AG04450 (cell line): ENCODE data around the gene ROBO1. TPM values are rescaled to one million over a fixed set of nuclear protein-coding genes. Genes with fewer than 3 reads are reported as not detected.
A peak's percentile ranks its signal among the peaks of the same experiment; 100 is the strongest.

Source experiments
- CTCF ChIA-PET: fragments of 300-600, 350-600 bp; formaldehyde crosslinking; extraction: SDS; loops from one replicate; lab custom pipeline; 2022; ENCODE audit warnings: antibody characterized with exemption, inconsistent platforms; lab: Charles Lee
- POLR2A ChIA-PET: fragments of 350-600 bp; formaldehyde crosslinking; extraction: SDS; loops from one replicate; lab custom pipeline; 2021; ENCODE audit warnings: antibody characterized with exemption, inconsistent platforms; lab: Yijun Ruan, JAX
- DNase-seq: peaks from one replicate; pipeline ENCODE4 v3.0.0-alpha.2; 2011; ENCODE audit warnings: low read depth, low spot score
- H3K27ac ChIP-seq: one replicate; pipeline ENCODE4 v1.5.1; 2012; ENCODE audit warnings: low read depth, low read length, control low read depth
- H3K27me3 ChIP-seq: one replicate; pipeline ENCODE4 v1.6.0; 2012; ENCODE audit warnings: low read length; ENCODE audit not compliant: control insufficient read depth, insufficient read depth
- H3K4me3 ChIP-seq: 2 replicates; pipeline ENCODE4 v1.5.1; 2011; ENCODE audit warnings: mild to moderate bottlenecking, low read depth, low read length, control low read depth
- H3K9me3 ChIP-seq: 2 replicates; pipeline ENCODE4 v1.5.1; 2012; ENCODE audit warnings: low read length; ENCODE audit not compliant: control insufficient read depth, insufficient read depth
- CTCF ChIP-seq: IDR thresholded peaks from 2 replicates; pipeline ENCODE4 v1.5.1; 2011; ENCODE audit warnings: low read depth, low read length, control low read depth, inconsistent platforms
- polyA plus RNA-seq: library from polyadenylated mRNA; depleted of rRNA; stranded (reverse); fragments of >200 nt; gene quantifications from 2 replicates; pipeline ENCODE4 v1.2.3, GENCODE V29; 2011

Gene ROBO1
- polyA plus RNA-seq, 1 experiment: 66.0 TPM

DNA sequence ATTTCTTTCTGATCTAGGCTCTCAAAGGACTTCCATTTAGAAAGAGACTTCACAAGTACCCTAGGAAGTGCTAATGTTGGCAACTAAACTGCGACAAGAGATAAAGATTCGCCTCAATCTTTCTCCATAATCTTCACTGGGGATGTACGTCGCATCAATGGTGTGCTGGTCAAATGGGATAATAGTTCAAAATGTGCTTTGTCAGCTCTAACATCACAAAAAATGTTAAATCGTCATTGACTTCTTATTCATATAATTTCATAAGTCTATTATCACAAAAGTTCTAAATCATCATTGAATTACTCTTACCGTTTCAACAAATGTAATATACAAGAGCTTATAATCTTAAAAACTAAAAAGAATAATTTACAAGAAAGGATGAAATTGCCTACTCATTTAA, 727.7 kb downstream of the ROBO1 start:
- Histone ChIP-seq H3K9me3 (no peaks in the 10 kb centered on the region), H3K4me3 (no peak overlapping the region), H3K27ac (no peak overlapping the region), H3K27me3 (no peaks in the 10 kb centered on the region)
- ChIA-PET CTCF (interaction anchor here (1.4 kb wide), 1 partner anchor 377 kb away, joined by 3 read pairs; no protein-coding TSS in a partner anchor), POLR2A (no interaction called here)
- DNase-seq: no peak
- no peak for TF ChIP-seq CTCF

DNA sequence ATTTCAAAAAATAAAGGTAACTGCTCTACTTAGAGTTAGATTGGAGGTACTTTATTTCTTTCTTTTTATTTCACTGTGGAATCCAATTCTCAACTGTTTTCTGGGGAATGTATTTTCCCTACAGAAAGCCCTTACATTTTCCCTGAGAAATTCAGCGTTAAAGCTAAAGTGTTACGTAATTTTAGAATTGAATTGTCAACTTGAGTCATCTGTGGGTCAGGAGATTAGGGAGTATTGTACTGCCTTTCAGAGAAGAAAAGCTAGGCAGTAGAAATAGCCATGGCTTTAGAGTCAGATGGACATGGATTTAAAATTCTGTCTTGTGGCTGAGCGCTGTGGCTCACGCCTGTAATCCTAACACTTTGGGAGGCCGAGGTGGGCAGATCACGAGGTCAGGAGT, 728.6 kb downstream of the ROBO1 start:
- TF ChIP-seq CTCF: no peak
- H3K27ac ChIP-seq: no peak overlapping the region
- no peak overlapping the region for H3K4me3 ChIP-seq
- POLR2A ChIA-PET: interaction anchor here (0.7 kb wide), 1 partner anchor 20 kb away, joined by 3 read pairs; no protein-coding TSS in a partner anchor
- no peak for DNase-seq
- no peaks in the 10 kb centered on the region for H3K9me3 ChIP-seq
- CTCF ChIA-PET: interaction anchor here (0.8 to 1.4 kb wide), 2 partner anchors 47 to 377 kb away, joined by 3 read pairs; no protein-coding TSS in a partner anchor
- no peaks in the 10 kb centered on the region for H3K27me3 ChIP-seq

GRCh38 chr3:79038636-79039035, 729.2 kb downstream of the ROBO1 start:
- Histone ChIP-seq H3K27me3 (no peaks in the 10 kb centered on the region), H3K4me3 (no peak overlapping the region), H3K9me3 (no peaks in the 10 kb centered on the region), H3K27ac (no peak overlapping the region)
- ChIA-PET CTCF (no interaction called here), POLR2A (no interaction called here)
- TF ChIP-seq CTCF: no peak
- DNase-seq: no peak

DNA sequence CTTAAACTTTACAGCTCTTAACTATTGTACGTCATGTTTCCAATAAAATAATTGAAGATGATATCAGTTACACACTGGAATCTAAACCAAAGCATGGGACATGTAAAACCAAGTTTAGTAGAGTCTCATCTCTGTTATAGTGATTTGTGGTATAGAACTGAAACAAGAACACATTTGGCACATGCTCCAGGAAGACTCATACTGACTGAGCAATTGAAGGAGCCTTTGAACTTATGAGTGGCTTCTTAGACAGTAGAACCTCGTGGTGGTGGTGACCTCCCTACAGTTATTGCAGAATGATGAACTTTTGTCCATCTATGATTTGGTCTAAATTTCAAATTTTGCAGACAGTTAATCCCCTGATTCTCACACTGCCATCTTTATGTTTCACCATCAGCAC, 729.7 kb downstream of the ROBO1 start:
- ChIA-PET CTCF (interaction anchor here (0.7 kb wide), 1 partner anchor 48 kb away, joined by 3 read pairs; no protein-coding TSS in a partner anchor), POLR2A (no interaction called here)
- Histone ChIP-seq H3K4me3 (no peak overlapping the region), H3K9me3 (no peaks in the 10 kb centered on the region), H3K27me3 (no peaks in the 10 kb centered on the region), H3K27ac (no peak overlapping the region)
- DNase-seq: no peak
- TF ChIP-seq CTCF: no peak

GRCh38 chr3:79032686-79033318, 735.0 kb downstream of the ROBO1 start:
- Histone ChIP-seq H3K9me3 (no peaks in the 10 kb centered on the region), H3K4me3 (no peak overlapping the region), H3K27ac (no peak overlapping the region), H3K27me3 (no peaks in the 10 kb centered on the region)
- ChIA-PET POLR2A (no interaction called here), CTCF (interaction anchor here (0.6 to 5.1 kb wide), 21 partner anchors 8 to 486 kb away, joined by 3 to 41 read pairs (median 6); no protein-coding TSS in a partner anchor)
- TF ChIP-seq CTCF: peak; percentile 68
- DNase-seq: peak; percentile 13
